Motor neuron (in vitro differentiated cells): ENCODE measurements around the gene C1QL1. TPM values are rescaled to one million over a fixed set of nuclear protein-coding genes. Genes with fewer than 3 reads are reported as not detected.
A peak's percentile ranks its signal among the peaks of the same experiment; 100 is the strongest.

ENCODE experiments used
- ATAC-seq, 8 experiments: fragments of 200-7000 bp; cut with Tn5 transposase; replicated peaks in 6 of 8; 2 replicates each; pipeline ENCODE4 v1.8.0; 2021; ENCODE audit warnings: mild to moderate bottlenecking in 8 of 8, moderate library complexity in 8 of 8
- H3K27ac ChIP-seq, 2 donors: fragments of 250-450 bp; sonication (Bioruptor Pico); 2 replicates each; pipeline ENCODE4 v1.9.0; 2021; ENCODE audit warnings: antibody characterized with exemption in 2 of 2, mild to moderate bottlenecking in 2 of 2, moderate library complexity in 1 of 2
- H3K4me1 ChIP-seq, 2 donors: fragments of 250-450 bp; sonication (Bioruptor Pico); replicated peaks in 1 of 2; 2 replicates each; pipeline ENCODE4 v1.6.1; 2021; ENCODE audit warnings: antibody characterized with exemption in 2 of 2, mild to moderate bottlenecking in 2 of 2, moderate library complexity in 1 of 2
- H3K4me3 ChIP-seq, 5 donors: fragments of 250-450 bp; sonication (Bioruptor Pico); 2 replicates each; pipeline ENCODE4 v1.9.0; 2021; ENCODE audit warnings: antibody characterized with exemption in 5 of 5, mild to moderate bottlenecking in 5 of 5, moderate library complexity in 4 of 5
- WGBS, 10 experiments: fragments of 450-650 bp; shearing (Covaris generic); methylation state at CpG; one replicate each; pipeline ENCODE4 v1.0.0; 2022; 5-methylcytosine and 5-hydroxymethylcytosine counted together
- in situ Hi-C, 9 experiments: fragments of 400-800 bp; cut with MboI; loops; one replicate each; pipeline ENCODE4 v1.15.0; 2021; ENCODE audit warnings: low sequenced_read_pairs in 9 of 9, low pct_unique_long_range_greater_than_20kb in 2 of 9; ENCODE audit not compliant: unreplicated experiment in 9 of 9
- total RNA-seq, 8 experiments: library from RNA; unstranded; fragments of 300-600 nt; gene quantifications; 2 replicates each; pipeline versions ENCODE4 v1.2.3 to v1.2.4, GENCODE V29; 2022

C1QL1 gene
- total RNA-seq, 8 experiments from 2014 or later = 0.35 to 116 (median 3.3) TPM; not detected in 2

DNA sequence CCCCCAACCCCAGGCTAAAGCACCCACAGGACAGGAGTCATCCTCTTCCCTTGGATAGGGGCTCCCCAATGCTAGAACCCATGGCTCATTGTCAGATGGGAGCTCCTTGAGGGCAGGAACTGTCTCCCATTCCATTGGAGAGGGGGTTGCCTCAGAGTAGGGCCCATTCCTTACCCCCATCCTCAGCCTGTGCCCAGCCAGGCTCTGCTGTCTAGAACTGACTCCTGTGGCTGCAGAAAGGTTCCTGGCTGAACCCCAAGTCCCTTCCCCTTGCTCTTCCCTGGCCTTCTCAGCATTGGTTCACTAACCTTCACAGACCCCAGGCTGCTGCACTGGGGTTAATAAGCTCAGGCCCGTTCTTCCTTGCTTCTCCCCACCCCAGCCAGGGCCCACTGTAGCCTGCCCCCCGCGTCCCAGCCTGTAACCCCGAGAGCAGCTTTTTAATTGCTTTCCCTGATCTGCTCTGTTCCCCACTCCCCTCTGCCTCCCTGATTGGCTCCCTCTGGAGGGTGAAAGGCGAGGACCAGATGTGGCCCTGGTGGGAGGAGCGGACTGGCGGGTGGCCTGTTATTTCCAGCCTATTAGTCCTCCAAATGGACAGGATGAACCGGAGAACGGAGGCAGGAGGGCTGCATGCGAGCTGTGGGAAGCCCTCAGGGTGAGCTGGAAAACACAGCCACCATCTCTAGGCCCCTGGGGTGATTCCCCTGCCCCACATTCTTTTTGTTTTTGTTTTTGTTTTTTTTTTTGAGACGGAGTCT lies 46.8 kb downstream of the C1QL1 start:
- in situ Hi-C loops = loop anchor here in 6 of 9 experiments (5.0 to 25.0 kb wide), 4 partner anchors 91 to 116 kb away; no protein-coding TSS in a partner anchor
- ATAC-seq = peak in 6 of 8 experiments; percentile 33 to 83 (median 62)
- WGBS, 10 experiments = 13 to 60% (median 20%) methylated on average over 1 to 3 of the region's 11 CpGs; no CpG with 5 or more reads in 5 of the 10 experiments

DNA sequence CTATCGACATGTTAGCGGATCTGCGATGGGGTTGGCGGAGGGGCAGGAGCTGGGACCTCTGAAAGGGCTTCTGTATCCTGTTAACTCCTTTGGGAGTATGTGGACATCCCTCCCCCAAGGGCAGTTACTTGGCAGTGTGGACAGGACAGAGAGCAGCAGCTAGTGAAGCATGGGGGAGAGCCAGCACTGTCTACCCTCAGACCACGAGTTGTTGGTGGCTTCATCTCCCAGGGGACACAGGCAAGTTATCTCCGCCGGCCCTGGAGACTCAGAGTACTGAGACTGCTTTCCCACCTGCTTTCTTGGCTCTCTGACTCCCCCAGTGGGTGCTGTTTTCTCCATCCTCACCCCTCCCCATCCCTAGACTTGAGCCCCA lies 47.5 kb downstream of the C1QL1 start:
- Histone ChIP-seq H3K4me1 (peaks cover 22 to 24% of the 10 kb centered on the region in 2 donors), H3K27ac (no peak overlapping the region), H3K4me3 (no peak overlapping the region)
- ATAC-seq = no peak
- in situ Hi-C loops = loop anchor here in 6 of 9 experiments (5.0 to 25.0 kb wide), 4 partner anchors 92 to 117 kb away; no protein-coding TSS in a partner anchor
- 40 to 100% (median 80%) methylated on average over 1 to 5 of the region's 7 CpGs; no CpG with 5 or more reads in 3 of the 10 experiments for WGBS, 10 experiments

More for the DNA sequence above, 46.8 kb downstream of the C1QL1 start:
- Histone ChIP-seq H3K27ac (peak overlapping the region; percentile 9 to 69), H3K4me3 (no peak overlapping the region), H3K4me1 (peaks cover 16% of the 10 kb centered on the region in 2 donors)

DNA sequence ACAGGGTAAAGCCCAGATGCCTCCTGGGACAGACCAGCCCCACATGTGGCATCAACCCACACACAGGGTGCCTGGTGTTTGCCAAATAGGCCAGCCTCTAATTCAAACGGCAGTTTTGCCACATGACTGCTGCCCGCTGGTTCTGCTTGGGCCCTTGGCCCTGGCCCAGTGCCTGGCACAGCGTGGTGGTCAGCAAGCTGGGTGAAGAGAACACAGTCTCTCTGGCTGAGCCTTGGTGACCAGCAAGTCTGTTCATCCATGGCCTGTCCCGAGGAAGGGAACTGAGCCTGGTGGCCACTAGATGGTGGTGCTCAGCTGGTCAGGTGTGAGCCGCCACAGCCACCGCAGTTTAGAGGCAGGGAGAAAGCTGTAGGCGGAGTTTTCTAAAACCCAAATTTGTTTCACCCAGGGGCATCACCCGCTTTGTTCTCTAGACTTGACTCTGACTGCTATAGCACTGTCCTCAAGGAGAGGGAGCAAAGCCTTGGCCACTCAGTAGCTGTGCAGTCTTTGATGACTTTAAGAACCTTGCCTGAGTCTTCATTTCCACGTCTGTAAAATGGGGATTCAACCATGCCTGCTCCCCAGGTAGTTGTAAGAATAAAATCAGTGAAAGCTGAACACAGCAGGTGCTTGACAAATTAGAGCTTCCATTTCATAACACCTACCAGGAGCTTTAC lies 48.1 kb downstream of the C1QL1 start:
- 7 to 53% (median 13%) methylated on average over 2 to 4 of the region's 9 CpGs; no CpG with 5 or more reads in 4 of the 10 experiments for WGBS, 10 experiments
- Histone ChIP-seq H3K4me1 (peaks cover 22 to 26% of the 10 kb centered on the region in 2 donors), H3K4me3 (no peak overlapping the region), H3K27ac (no peak overlapping the region)
- ATAC-seq = peak; percentile 77 to 100 (median 87)
- in situ Hi-C loops = loop anchor here in 7 of 9 experiments (5.0 to 25.0 kb wide), 4 partner anchors 92 to 117 kb away; no protein-coding TSS in a partner anchor

DNA sequence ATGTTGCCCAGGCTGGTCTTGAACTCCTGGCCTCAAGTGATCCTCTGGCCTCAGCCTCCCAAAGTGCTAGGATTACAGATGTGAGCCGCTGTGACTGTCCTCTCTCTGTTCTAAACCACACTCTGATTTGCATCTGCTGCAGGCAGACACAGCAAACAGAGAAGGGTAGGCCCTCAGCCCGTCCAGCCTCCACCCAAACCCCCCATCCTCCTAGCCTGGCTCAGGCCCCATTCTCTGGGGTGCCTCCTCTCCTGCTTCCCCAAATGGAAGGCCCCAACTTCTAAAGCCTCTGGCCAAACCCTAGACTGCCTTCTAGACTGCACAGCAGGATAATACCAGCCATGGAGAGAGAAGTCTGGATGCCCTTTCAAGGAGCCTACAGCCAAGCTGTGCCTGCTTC lies 48.7 kb downstream of the C1QL1 start:
- Histone ChIP-seq H3K4me1 (peaks cover 22 to 26% of the 10 kb centered on the region in 2 donors), H3K4me3 (no peak overlapping the region), H3K27ac (no peak overlapping the region)
- in situ Hi-C loops = loop anchor here in 3 of 9 experiments (10.0 to 25.0 kb wide), 3 partner anchors 93 to 118 kb away; no protein-coding TSS in a partner anchor
- 9 to 80% (median 42%) methylated on average over 1 to 2 of the region's 2 CpGs; no CpG with 5 or more reads in 3 of the 10 experiments for WGBS, 10 experiments
- ATAC-seq = no peak

DNA sequence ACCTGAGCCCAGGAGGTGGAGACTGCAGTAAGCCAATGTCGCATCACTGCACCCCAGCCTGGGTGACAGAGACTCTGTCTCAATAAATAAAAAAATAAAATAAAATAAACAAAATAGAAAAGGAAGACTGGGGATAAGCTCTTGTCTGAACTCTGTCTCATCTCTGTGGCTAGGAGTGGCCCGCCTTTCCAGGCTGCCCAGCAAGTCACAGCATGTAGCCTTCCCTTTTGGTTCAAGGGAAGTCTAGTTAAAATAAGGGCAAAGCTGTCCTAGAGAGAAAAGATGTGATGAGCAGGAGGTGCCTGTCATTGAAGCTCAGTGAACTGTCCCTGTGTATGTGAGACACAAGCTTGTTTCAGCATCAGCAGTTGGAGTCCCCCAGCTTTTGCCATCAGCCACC lies 50.1 kb downstream of the C1QL1 start:
- ATAC-seq = no peak
- 71 to 100% (median 92%) methylated on average over 1 to 2 of the region's 2 CpGs; no CpG with 5 or more reads in 3 of the 10 experiments for WGBS, 10 experiments
- H3K4me1 ChIP-seq = peaks cover 20 to 26% of the 10 kb centered on the region in 2 donors
- no peak overlapping the region for H3K4me3 ChIP-seq
- no peak overlapping the region for H3K27ac ChIP-seq
- in situ Hi-C loops = loop anchor here in 3 of 9 experiments (10.0 to 25.0 kb wide), 3 partner anchors 94 to 119 kb away; no protein-coding TSS in a partner anchor

DNA sequence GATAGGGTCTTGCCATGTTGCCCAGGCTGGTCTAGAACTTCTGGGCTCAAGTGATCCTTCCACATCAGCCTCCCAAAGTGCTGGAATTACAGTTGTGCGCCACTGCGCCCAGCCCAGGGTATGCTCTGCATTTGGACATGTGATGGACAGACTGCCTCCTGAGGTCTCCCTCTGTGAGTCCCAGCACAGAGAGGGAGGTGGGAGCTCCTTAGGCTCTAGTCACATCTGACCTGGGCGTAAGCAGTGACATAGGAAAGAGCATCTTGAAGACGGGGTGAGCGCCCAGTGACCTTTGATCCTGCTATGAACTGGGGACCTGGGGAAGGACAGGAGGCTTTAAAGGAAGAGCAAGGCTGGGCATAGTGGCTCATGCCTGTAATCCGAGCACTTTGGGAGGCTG lies 50.6 kb downstream of the C1QL1 start:
- in situ Hi-C loops = loop anchor here in 3 of 9 experiments (10.0 to 25.0 kb wide), 3 partner anchors 95 to 120 kb away; no protein-coding TSS in a partner anchor
- no peak overlapping the region for H3K27ac ChIP-seq
- no peak for ATAC-seq
- 62 to 100% (median 89%) methylated on average over 1 to 4 of the region's 6 CpGs; no CpG with 5 or more reads in 2 of the 10 experiments for WGBS, 10 experiments
- H3K4me1 ChIP-seq = peaks cover 16 to 26% of the 10 kb centered on the region in 2 donors
- no peak overlapping the region for H3K4me3 ChIP-seq

DNA sequence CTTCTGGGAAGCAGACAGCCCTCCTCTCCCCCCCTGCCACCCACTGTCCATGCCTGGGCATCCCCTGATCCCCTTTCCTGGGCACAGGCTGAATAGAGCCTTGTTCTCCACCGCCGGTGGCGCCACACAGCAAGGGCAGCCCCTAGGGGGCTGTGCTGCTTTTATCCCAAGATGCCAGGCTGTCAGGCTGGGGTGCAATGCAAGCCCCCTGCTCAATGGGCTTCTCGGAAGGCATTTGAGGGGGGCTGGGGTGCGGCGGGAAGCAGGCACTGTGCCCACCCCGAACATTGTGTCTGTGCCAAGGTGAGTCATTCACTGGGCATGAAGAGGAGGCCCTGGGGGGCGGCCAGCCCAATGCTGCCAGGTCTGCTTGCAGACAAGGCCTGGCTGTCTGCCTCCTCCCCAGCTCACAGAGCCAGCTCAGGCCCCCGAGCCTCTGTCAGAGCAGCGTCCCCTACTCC lies 51.3 kb downstream of the C1QL1 start:
- no peak overlapping the region for H3K4me3 ChIP-seq
- no CpG with 5 or more reads among the region's 10 CpGs for WGBS, 10 experiments
- H3K27ac ChIP-seq = no peak overlapping the region
- ATAC-seq = peak in 2 of 8 experiments; percentile 20 to 54
- H3K4me1 ChIP-seq = peaks cover 14 to 20% of the 10 kb centered on the region in 2 donors
- in situ Hi-C loops = loop anchor here in 3 of 9 experiments (10.0 to 25.0 kb wide), 3 partner anchors 95 to 120 kb away; no protein-coding TSS in a partner anchor

DNA sequence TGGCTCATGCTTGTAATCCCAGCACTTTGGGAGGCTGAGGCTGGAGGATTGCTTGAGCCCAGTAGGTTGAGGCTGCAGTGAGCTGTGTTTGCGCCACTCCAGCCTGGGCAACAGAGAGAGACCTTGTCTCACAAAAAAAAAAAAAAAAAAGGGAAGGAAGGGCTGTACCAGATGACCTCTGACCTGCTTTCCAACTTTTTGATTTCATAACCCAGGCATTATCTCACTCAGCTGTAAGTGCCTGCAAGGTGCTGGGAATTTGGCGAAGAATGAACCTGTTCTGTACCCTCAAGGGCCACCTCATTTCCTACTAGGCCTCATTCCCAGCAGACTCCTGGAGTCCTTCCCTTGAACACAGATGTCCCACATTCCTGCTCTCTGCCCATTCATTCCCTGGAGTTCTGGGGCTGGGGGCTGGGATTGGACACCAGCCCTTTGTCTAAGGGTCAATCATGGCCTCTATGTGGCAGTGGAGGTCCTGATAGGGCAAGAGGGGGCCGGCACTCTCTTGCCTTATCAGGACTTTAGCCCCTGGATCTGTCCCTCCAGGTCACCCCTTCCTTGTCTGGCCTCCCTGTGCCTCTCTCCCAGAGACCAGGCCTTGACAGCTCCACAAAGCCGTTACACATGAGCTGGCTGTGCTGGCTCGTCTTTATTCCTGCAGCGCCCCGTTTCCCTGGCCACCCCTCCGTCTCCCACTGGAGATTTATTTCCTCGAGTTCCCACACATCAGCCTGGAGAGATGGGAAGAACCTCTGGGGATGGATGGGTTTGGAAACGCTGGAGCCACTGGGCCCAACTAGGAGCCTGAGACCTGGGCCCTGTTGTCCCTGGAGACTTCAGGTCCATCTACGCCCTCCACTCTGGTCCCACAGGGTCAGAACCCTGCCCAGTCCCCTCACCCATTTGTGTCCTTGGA lies 52.0 kb downstream of the C1QL1 start:
- ATAC-seq = peak in 2 of 8 experiments; percentile 25 to 43
- Histone ChIP-seq H3K4me1 (peaks cover 11 to 18% of the 10 kb centered on the region in 2 donors), H3K27ac (no peak overlapping the region), H3K4me3 (no peak overlapping the region)
- WGBS, 10 experiments = 50 to 100% (median 100%) methylated on average over 1 to 7 of the region's 11 CpGs; no CpG with 5 or more reads in 2 of the 10 experiments
- in situ Hi-C loops = loop anchor here in 3 of 9 experiments (10.0 to 25.0 kb wide), 3 partner anchors 96 to 121 kb away; no protein-coding TSS in a partner anchor

DNA sequence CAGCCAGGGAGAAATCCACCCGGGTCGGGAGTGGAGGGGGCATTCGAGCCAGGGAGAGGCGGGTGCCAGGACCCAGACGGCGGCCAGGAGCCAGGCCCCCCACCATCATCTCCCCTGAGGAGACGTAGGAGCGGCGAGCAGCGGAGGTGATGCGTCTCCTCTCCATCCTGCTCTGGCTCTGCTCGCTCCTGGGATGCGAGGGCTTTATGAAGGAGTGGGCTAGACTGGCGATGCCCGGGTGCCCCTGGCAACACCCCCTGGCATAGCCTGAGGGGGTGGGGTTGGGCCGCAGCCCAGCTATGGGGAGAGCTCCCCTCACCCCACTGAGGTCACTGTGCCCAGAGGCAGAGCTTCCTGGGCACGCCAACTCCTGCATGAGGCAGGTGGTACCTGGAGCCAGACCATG lies 52.8 kb downstream of the C1QL1 start, which contains the start of gene GFAP:
Gene GFAP, minus strand, starts transcription at position 180 of the 406 bp plus-strand sequence. Its CDS starts 14 bp downstream, at position 166.
- ATAC-seq = no peak
- no peak within 1 kb of the TSS for H3K4me3 ChIP-seq
- peaks cover 11 to 18% of the 10 kb centered on the region in 2 donors for H3K4me1 ChIP-seq
- WGBS, 10 experiments = 94% methylated on average over 8 of the region's 17 CpGs; no CpG with 5 or more reads in 9 of the 10 experiments
- no peak within 1 kb of the TSS for H3K27ac ChIP-seq
- in situ Hi-C loops = loop anchor here in 3 of 9 experiments (10.0 to 25.0 kb wide), 3 partner anchors 97 to 122 kb away; no protein-coding TSS in a partner anchor

DNA sequence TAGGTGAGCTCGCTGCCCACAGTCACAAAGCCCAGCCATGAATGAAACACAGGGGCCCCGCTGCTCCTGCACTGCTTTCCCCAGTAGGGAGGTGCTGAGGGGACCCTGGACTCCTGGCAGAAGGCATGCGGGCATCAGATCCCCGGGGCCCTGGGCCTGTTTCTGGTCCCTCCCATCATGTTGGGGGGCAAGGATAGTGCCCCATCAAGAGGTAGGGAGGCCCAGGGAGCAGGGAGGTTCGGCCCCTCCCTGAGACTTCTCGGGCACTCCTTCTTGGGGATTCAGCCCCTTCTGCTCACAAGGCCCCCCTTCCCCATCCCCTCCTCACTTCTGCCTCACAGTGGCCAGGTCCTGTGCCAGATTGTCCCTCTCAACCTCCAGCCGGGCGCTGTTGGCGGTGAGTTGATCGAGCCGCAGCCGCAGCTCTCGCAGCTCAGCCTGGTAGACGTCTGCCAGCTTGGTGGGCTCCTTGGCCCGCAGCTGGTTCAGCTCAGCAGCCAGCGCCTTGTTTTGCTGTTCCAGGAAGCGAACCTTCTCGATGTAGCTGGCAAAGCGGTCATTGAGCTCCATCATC lies 53.3 kb downstream of the C1QL1 start:
- in situ Hi-C loops = loop anchor here in 3 of 9 experiments (10.0 to 25.0 kb wide), 3 partner anchors 98 to 123 kb away; no protein-coding TSS in a partner anchor
- WGBS, 10 experiments = 79 to 100% (median 93%) methylated on average over 1 to 9 of the region's 19 CpGs; no CpG with 5 or more reads in 4 of the 10 experiments
- Histone ChIP-seq H3K4me1 (peaks cover 11 to 18% of the 10 kb centered on the region in 2 donors), H3K27ac (no peak overlapping the region), H3K4me3 (no peak overlapping the region)
- no peak for ATAC-seq

DNA sequence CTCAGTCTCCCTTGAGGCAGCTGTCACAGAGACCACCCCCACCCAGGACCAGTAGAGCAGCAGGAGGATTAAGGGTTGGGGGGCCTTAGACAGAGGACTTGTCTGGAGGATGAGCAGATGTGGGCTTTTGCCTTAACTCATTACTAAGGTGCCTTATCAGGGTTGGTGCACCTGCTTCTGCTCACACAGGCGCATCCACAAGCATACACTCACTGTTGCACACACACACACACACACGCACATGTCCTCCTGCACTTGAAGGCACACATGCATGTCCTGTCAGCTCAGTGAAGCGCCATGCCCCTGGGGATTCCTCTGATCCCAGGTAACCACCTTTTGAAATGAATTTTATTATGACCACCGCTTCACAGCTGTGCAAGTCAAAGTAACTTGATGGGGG lies 54.0 kb downstream of the C1QL1 start:
- Histone ChIP-seq H3K27ac (no peak overlapping the region), H3K4me1 (peaks cover 11 to 18% of the 10 kb centered on the region in 2 donors), H3K4me3 (no peak overlapping the region)
- WGBS, 10 experiments = 80 to 100% (median 83%) methylated on average over 1 to 3 of the region's 4 CpGs; no CpG with 5 or more reads in 5 of the 10 experiments
- no peak for ATAC-seq
- in situ Hi-C loops = loop anchor here in 3 of 9 experiments (10.0 to 25.0 kb wide), 3 partner anchors 98 to 123 kb away; no protein-coding TSS in a partner anchor
